Subcutaneous adipose tissue (tissue), 4 donors: ENCODE data around the gene GRIA4. TPM values are rescaled to one million over a fixed set of nuclear protein-coding genes. Genes with fewer than 3 reads are reported as not detected.

Experiments used
- CTCF ChIP-seq: fragments of 450-650 bp; IDR thresholded peaks from one replicate; pipeline ENCODE4 v1.5.1; 2016; ENCODE audit warnings: low read depth, mild to moderate bottlenecking, control low read depth, antibody characterized with exemption, moderate library complexity
- total RNA-seq, 4 donors: library from RNA; depleted of rRNA; stranded (reverse); fragments of >200 nt; gene quantifications; one replicate each; pipeline ENCODE4 v1.1.0, GENCODE V29; 2016

GRIA4 gene
- total RNA-seq, 4 donors from 2014 or later, result not detected

DNA sequence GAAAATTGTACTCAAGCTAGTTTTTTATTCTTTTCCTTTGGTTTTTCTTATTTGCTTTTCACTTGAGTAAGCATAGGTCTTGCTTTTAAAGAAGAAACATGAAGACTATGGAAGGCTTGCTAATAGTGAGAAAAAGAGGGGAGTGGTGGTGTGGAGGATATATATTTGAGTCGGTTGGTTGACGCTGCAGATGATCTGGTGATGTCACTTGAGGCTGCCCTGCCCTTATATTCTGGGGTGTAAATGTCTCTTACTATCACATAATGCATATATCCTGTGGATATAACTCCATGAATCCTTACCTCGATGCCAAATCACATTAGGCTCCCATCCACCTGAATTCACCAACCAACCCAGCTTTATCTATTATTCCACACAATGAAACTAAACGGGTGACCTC, 2.9 kb downstream of the GRIA4 start:
- TF ChIP-seq CTCF, result no peak

DNA sequence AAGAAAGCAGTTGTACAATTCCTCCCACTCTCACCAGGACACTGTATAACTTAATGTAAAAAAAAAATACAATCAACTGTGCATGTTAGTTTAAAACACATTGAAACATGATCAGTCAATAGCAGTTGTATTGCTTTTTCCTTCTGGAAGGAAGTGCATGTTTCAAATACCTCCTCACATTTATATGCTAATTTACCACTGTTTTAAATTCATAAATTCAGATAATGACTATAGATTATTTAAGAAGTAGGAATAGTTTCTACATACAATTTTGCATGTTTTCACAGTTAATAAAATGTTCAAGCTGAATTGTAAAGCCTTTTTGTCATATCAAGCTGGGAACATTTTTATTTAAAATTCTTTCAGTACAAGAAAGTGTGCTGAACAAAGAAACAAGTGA, 3.3 kb downstream of the GRIA4 start:
- no peak for TF ChIP-seq CTCF

- TF ChIP-seq CTCF, result no peak
Observed at GRCh38 chr11:105618343-105618955, 8.6 kb downstream of the GRIA4 start.

DNA sequence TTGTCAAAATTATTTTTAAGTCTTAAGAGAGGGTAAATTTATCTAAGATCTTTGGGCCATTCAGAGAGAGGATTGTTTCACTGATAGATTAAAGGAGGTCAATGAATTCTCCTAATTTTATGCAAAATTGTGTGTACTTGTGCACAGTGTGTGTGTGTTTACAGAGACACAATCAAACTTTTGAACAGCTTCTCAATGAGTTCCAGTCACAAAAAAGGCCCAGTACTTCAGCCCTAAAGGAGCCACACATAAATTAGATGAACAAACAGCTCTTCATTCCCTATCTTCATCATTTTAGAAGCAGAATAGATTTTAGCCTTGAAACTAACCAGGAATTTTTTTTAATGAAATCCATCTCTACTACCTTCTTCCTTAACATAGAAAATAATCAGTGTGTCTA, 9.7 kb downstream of the GRIA4 start:
- no peak for TF ChIP-seq CTCF

DNA sequence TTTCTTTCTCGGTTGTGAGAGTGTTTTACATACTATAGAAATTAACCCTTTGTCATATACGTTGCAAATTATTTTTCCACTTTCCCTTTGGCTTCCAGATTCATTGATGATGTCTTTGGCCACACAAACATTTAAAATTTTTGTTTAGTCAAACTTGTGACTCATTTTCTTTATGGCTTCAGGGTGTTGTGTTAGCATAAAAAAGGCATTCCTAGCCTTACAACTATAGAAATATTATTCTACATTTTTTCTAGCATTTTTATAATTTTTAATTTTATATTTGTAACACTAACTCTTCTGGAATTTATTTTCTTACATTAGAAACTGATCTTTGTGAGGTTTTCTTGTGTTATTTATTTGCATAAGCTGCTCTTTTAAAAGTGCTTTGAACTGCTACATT, 12.1 kb downstream of the GRIA4 start:
- no peak for TF ChIP-seq CTCF

DNA sequence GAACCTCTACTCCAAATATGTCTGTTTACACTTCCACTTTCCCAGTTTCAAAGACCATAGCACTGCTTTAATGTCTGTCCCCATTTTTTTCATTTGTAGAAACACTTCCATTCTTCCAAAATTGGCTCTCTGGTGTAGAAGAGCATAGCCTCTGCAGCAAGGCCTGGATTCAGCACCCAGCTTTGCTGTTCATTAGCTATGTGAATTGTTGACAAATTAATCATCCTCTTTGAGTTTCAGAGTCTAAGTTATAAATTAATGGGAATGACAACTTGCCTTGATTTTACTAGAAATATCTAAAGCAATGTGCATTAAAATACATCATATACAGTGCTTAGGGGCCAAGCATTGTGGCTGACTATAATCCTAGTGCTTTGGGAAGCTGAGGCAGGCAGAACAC, 22.4 kb downstream of the GRIA4 start:
- no peak for TF ChIP-seq CTCF

GRCh38 chr11:105635466-105635865, 25.6 kb downstream of the GRIA4 start:
- TF ChIP-seq CTCF, result no peak
